ENCODE measurements around the gene ORM1.

ORM1 gene

GRCh38 chr9:114356792-114357191 lies 33.9 kb downstream of the ORM1 start:
- no peak overlapping the region for H3K27ac ChIP-seq
- DNase-seq, result no peak
- peaks cover 52% of the 10 kb centered on the region for H3K36me3 ChIP-seq (replicated peaks)
- no peaks in the 10 kb centered on the region for H3K27me3 ChIP-seq (replicated peaks)
- no peak for TF ChIP-seq CTCF (IDR thresholded peaks at IDR 0.05; ENCODE audit: low read depth, low read length, missing control alignments)
- H3K4me3 ChIP-seq (ENCODE audit: low read depth, low read length), result no peak overlapping the region
- in situ Hi-C loops (cut with HindIII; ENCODE audit: low pct_ligation_motif_present, low sequenced_read_pairs), result no loop called here

- H3K27ac ChIP-seq, result no peak overlapping the region
- TF ChIP-seq CTCF (IDR thresholded peaks at IDR 0.05; ENCODE audit: low read depth, low read length, missing control alignments), result no peak
- no peaks in the 10 kb centered on the region for H3K27me3 ChIP-seq (replicated peaks)
- no peak for DNase-seq
- peaks cover 57% of the 10 kb centered on the region for H3K36me3 ChIP-seq (replicated peaks)
- in situ Hi-C loops (cut with HindIII; ENCODE audit: low pct_ligation_motif_present, low sequenced_read_pairs), result no loop called here
- no peak overlapping the region for H3K4me3 ChIP-seq (ENCODE audit: low read depth, low read length)
Measured at GRCh38 chr9:114357360-114357759, 34.5 kb downstream of the ORM1 start.

GRCh38 chr9:114357911-114358328 lies 35.0 kb downstream of the ORM1 start:
- Histone ChIP-seq H3K36me3 (replicated peaks) (peaks cover 61% of the 10 kb centered on the region), H3K27ac (no peak overlapping the region), H3K4me3 (ENCODE audit: low read depth, low read length) (no peak overlapping the region)

GRCh38 chr9:114359801-114360200 lies 36.9 kb downstream of the ORM1 start:
- H3K4me3 ChIP-seq (ENCODE audit: low read depth, low read length), result no peak overlapping the region
- DNase-seq, result no peak
- peaks cover 61% of the 10 kb centered on the region for H3K36me3 ChIP-seq (replicated peaks)
- no peak overlapping the region for H3K27ac ChIP-seq
- in situ Hi-C loops (cut with HindIII; ENCODE audit: low pct_ligation_motif_present, low sequenced_read_pairs), result no loop called here
- TF ChIP-seq CTCF (IDR thresholded peaks at IDR 0.05; ENCODE audit: low read depth, low read length, missing control alignments), result no peak
- H3K27me3 ChIP-seq (replicated peaks), result no peaks in the 10 kb centered on the region

More at GRCh38 chr9:114357911-114358328, 35.0 kb downstream of the ORM1 start:
- DNase-seq, result no peak
- TF ChIP-seq CTCF (IDR thresholded peaks at IDR 0.05; ENCODE audit: low read depth, low read length, missing control alignments), result no peak
- in situ Hi-C loops (cut with HindIII; ENCODE audit: low pct_ligation_motif_present, low sequenced_read_pairs), result no loop called here
- H3K27me3 ChIP-seq (replicated peaks), result no peaks in the 10 kb centered on the region

GRCh38 chr9:114361542-114361941 lies 38.6 kb downstream of the ORM1 start:
- H3K27ac ChIP-seq, result no peak overlapping the region
- no peaks in the 10 kb centered on the region for H3K27me3 ChIP-seq (replicated peaks)
- TF ChIP-seq CTCF (IDR thresholded peaks at IDR 0.05; ENCODE audit: low read depth, low read length, missing control alignments), result no peak
- peaks cover 60% of the 10 kb centered on the region for H3K36me3 ChIP-seq (replicated peaks)
- no peak for DNase-seq
- in situ Hi-C loops (cut with HindIII; ENCODE audit: low pct_ligation_motif_present, low sequenced_read_pairs), result no loop called here
- H3K4me3 ChIP-seq (ENCODE audit: low read depth, low read length), result no peak overlapping the region

GRCh38 chr9:114362394-114362793 lies 39.5 kb downstream of the ORM1 start:
- no peak overlapping the region for H3K4me3 ChIP-seq (ENCODE audit: low read depth, low read length)
- in situ Hi-C loops (cut with HindIII; ENCODE audit: low pct_ligation_motif_present, low sequenced_read_pairs), result no loop called here
- H3K27me3 ChIP-seq (replicated peaks), result no peaks in the 10 kb centered on the region
- no peak for TF ChIP-seq CTCF (IDR thresholded peaks at IDR 0.05; ENCODE audit: low read depth, low read length, missing control alignments)
- no peak for DNase-seq
- H3K27ac ChIP-seq, result no peak overlapping the region
- peaks cover 53% of the 10 kb centered on the region for H3K36me3 ChIP-seq (replicated peaks)
